ENCODE measurements around the gene SLC35E2B.

DNA sequence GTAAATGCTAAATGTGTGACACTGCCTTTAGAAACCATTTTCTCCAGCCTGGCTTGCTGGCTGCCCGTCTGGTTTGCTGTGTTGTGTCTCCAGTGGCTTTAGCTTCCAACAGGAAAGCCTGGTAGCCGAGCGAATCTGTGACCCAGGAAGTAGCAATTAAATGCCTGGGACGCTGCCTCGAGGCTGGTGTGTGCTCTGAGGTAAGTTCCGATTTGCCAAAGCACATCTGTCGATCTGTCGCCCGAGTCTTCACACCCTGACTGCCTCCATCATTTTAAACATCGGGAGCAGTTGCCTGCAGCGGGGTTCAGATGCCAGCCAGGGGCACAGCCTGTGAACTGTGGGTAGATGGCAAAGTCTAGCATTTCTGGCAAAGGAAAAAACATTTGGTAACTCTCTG lies 75.1 kb downstream of the SLC35E2B start:
- TF ChIP-seq CTCF (IDR thresholded peaks at IDR 0.05; ENCODE audit: insufficient read depth, low read depth, low read length), result no peak
- TF ChIP-seq EZH2 (IDR thresholded peaks at IDR 0.05; ENCODE audit: insufficient read depth, low read length), result no peak
